ENCODE measurements around the gene MAP7D1.

MAP7D1 gene

DNA sequence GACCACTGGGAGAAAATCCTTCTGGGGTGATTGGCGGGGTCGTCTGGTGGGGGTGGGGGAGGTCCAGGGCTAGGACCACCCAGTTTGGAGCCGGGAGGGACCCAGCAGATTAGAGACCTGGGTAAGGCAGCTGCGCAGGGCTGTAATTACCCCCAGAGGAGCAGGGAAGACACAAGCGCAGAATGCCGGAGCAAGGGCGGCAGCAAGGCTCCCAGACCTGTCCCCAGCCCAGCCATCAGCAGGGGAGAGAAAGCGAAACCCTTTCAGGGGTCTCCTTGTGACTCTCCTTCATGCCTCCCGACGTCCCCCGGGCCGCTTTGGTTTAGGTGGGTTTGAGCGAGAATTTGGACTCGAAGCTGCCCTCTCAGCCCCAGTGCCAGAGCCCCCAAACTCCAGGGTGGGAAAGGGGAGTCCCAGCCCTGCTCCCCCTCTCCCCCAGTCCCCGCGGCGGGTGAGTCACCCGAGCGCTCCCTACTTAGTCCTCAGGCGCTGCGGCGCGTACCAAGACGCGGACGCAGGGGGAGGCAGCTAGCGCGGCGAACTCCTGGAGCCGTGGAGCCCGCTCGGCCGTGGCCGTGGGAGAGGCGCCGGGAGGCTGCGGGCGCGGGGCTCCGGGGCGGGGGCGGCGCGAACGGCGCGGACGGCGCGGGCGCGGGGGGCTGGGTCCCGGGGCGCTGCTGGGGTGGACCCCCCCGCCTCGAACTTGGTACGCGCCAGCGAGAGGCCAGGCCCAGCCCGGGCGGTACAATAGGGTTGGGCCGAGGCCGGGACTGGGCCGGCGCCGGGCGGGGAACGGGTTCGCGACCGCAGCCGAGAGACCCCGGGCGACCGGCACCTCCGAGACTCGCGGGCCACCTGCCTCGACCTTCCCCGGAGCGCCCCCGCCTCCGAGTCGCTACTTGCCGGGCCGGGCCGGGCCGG, at the start of gene MAP7D1:
Gene MAP7D1, plus strand, starts transcription at position 753 of the 921 bp plus-strand sequence. CDS start 258 bp downstream, outside the sequence.
- DNase-seq: peak; percentile 72

DNA sequence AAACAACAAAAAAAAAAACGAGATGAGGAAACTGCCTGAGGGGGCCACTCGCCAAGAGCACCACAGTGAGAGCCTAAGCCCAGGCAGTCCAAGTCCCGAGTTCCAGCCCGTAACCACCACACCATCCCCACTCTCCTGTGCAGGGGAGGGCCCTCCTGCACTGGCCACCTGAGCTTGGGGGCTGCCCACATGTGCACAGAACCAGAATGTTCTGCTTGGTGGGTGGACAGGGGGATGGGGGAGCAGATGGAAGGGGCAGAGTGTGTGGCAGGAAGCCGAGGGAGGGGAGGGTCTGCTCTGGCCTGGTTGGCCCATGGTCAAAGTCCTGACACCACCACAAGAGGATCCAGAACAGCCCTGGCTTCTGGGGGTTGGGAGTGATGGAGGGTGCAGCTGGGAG, 49.7 kb upstream of the MAP7D1 start:
- DNase-seq: no peak

DNA sequence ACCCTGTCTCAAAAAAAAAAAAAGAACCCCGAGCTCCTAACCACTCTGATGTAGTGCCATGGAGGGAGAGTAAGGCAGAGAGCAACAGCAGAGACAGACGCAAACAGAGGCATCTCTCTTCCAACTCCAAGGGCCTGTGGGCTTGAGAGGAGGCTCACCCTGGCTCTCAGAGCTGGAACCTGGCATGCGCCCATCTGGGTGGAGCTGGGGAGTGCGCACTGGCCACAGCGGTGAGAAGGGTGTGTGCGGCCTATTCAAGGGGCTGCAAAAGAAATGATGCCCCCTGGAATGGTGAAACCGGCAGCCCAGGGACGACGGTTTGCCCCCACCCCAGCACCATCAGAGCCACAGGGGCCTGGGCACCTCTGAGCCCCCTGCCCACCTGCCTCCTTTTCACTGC, 48.6 kb upstream of the MAP7D1 start:
- DNase-seq: no peak

DNA sequence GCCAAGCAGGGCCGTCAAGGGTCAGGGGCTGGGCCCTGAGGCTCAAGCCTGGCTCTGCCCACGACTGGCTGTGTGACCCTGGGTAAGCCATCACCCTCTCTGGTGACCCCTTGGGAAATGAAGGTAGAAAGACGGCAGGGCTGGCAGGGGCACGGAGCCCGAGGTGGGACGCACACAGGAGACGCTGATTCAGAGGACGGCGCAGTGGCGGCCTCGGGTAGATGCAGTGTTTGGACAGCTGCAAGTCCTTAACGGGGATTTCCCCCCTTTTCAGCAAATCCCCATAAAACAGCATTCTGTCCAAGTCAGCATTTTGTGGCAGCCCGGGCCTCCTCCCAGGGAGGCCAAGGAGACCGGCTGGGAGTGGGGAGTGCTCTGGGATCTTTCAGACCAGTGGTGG, 47.6 kb upstream of the MAP7D1 start:
- DNase-seq: no peak

DNA sequence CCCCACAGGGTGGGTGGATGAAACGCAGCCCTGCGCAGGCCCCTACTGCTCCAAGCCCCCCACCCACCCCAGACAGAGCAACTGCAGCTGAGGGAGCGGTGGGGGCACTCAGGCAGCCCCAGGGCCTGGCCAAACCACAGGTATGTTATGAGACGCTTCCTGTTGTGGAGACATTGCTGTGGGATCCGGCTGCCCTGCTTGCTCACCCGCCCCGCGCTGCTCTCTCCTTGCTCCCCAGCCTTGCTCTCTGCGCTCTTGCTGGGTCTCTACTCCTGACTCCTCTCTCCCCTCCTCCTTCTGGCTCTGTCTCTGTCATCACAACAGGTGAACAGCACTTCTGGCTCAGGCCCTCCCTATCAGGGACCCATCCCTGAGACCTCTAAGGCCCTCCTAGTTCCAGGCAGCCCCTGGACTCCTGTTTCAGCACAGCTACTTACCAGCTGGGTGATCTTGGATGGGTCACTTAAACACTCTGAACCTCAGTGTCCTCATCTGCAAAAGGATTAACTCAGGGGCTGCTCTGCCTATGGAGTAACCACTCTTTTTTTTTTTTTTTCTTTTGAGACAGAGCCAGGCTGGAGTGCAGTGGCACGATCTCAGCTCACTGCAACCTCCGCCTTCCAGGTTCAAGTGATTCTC, 46.8 kb upstream of the MAP7D1 start:
- DNase-seq: no peak

DNA sequence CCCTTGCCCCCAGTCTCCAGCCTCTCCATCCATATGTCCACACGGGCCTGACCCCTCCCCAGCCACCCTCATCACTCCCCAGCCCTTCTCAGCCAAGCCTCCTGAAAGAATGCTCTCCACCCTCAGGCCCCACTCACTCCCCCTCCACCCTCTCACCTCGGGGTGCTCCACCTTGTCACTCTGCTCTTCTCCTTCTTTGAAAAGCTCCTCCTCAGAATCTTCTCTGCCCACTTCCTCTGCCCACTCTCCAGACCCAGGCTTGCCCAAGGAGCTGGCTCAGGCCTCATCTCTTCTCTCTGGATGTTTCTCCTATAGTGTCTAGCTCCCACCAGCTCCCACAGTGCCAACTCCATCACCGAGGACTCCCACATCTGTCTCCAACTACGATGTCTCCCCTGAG, 44.8 kb upstream of the MAP7D1 start:
- no peak for DNase-seq

DNA sequence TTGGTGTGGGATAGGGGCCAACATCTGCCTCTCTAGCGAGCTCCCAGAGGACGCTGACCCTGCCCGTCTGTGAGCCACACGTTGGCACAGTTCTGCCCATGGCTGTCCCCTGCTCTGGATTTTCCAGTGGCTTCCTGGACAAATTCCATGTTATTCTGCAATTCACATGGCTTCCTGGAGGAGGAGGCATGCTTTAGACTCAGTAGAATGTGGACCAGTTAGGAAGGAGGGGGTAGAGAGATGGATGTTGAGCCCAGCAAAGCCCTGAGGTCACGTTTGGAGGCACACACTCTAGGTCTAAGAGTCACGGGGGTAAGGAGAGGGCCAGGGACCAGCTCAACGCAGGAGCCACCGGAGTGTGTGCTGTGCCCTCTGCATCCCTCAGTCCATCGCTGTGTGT, 43.1 kb upstream of the MAP7D1 start:
- DNase-seq: no peak

DNA sequence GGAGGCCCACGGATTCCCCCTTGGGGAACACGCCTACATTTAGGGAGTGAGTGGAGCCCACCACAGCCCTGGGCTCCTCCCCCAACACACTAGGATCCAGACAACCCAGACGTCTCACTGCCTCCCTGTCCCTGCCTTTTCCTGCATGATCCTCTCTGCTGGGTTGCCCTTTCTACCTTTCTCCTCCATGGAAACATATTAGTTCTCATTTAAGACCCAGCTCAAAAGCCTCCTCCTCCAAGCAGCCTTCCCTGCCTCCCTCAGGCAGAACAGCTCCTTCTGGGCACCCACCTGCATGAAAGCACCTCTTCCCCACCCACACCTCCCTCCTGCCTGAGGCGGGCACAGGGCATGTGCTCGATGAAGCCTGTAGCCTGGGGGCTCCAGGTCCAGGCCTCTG, 41.6 kb upstream of the MAP7D1 start:
- no peak for DNase-seq

DNA sequence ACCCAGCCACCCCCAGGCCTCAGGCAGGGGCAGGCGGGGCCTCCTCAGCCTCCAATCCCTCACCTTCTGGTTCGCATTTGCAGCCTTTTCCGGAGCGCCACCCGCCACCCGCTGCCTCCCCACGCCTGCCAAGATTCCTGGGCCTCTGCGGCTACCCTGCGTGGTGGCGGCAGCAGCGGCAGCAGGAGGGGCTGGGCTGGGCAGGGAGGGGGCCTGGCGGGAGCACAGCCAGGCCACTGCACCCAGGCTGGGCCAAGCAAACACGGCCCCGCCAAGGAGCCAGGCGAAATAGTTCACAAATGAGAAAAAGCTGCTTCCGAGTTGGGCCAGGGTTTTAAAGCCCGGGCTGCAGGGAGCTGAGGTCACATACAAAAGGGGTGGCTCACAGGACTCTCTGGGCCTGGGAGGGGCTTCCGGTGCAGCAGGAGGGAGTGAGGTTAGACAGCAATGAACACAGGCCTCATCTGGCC, 40.7 kb upstream of the MAP7D1 start:
- no peak for DNase-seq

DNA sequence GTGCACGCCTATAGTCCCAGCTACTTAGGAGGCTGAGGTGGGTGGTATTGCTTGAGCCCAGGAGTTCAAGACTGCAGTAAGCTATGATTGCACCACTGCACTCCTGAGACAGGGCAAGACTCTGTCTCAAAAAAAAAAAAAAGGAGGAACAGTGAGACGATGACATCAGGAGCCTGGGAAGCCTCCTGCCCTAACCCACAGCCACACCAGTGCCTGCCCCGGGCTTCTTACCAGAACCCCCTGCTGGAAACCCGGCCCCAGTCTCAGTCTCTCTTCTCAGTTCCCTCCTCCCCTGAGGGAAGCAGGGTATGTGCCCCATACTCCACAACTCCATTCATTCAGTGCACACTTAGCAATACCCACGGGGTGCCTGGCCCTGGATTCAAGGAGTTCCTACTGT, 40.0 kb upstream of the MAP7D1 start:
- DNase-seq: no peak

DNA sequence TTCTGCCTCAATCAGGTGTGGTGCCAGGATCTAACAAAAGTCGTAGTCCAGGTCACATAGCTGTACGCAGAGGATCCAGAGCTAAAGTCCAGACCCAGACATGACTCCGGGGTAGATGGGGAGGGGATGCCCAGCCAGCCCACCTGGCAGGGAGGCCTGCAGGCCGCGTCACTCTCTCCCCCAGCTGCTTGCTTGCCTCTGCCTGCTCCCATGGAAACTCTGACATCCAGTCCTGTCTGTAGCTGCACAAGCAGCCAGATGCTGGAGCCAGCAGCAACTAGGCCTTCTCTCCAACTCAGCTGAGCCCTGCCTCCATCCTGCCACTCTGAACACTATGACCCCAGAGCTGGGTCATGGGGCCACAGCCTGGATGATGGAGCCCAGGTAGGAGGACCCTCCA, 39.1 kb upstream of the MAP7D1 start:
- DNase-seq: no peak

DNA sequence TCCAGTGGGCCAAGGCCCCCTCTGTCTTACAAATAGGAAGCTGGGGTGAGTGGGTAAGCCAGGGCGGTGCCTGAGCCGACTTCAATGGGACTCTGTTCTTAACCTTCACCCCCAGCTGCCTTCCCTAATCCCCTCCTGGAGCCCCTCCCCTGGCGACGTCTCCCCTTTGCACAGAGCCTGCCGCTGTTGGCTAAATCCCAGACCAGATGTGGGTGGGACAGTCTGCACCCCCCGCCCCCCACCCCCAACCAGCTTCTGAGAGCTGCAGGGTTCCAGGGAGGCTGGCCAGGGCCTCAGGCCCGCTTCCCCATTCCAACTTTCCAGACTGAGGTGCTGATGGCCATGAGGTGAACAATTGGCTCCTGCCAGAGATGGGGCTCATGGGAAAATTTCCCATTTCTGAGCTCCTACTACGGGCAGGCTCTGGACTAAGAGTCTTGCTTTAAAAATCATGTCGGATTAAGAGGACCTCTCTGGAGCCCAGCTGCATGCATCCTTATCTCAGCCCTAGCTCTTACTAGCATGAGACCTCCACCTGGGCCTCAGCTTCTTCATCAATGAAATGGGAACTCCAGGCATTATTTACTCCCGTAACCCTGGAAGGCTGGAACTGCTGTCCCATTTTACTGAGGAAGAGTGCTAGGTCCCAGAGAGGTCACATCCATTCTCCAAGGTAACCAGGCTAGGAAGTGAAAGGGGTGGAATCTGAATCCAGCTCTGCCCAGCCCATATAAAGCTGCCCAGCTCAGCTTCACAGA, 37.3 kb upstream of the MAP7D1 start:
- DNase-seq: no peak

DNA sequence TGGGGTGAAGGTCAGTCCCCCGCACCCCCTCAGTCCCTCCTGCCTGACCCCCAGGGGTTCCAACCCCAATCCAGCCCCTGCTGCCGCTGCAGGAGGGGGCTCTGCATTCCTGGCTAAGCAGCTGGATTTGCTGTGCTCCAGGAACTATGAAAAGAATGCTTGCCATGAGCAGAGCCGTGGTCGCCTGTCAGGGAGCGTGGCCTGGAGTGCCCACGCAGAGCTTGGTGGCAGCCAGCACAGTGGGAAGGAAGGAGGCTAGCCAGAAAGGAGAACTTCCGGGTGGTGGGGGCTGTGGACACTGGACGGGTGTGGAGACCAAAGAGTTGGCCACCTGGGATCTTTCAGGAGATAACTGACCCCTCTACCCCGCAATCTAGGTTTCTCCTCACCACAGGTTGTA, 36.5 kb upstream of the MAP7D1 start:
- DNase-seq: no peak

DNA sequence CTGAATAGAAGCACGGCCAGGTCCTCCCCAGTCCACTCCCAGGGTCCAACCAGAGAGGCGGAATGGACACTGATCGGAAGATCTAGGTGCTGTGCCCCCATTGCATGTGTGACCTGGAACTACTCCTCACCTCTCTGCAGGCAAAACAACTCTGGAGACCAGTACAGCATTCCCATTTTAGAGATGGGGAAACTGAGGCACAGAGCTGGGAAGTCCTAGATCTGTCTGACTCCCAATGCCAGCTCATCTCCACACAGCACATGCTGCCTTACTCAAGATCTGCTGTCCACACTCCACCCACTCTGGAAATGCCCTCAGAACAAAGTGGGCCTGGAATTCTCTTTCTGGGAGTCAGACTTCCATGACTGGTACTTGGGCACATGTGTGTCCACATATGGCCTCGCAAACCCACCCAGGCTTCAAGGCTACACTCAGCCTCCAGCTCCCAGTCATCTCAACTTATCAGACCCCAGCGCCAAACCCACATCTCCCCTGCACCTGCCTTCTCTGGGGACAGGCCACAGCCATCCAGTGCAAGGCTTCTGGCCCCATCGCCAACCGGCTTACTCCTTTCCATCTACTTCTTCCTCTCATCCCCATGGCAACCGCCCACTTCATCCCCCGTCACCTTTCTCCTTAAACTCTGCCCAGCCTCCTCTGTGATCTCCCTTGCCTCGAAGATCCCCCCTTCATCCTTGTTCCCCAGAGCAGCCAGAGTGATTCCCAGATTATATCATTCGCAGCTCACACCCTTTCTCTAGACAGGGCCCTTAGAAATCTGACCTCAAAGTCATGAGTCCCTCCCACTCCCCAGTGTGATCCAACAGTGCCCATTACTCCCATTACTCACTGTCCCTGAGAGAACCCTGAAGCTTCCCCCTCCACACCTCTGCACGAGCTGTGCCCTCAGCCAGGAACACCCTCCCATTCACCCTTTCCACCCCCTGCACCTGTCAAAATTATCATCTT, 33.6 kb upstream of the MAP7D1 start:
- no peak for DNase-seq

DNA sequence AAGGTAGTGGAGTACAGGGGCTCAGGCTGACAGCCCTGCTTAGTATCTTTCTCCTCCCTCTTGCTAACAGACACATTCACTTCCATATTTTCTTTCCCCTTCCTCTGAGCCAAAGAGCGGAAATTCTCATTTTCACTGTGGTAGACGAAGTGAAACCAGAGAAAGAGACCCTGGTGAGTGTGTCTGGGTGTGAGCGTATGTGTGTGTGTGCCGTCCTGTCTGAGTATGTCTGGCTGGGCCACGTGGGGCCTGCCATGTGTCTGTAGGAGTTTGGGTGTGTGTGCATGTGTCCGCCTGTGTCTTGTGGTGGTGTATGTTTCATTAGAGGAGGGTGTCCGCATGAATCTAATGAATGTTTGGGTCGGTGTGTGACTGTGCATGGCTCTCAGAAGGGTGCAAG, 32.6 kb upstream of the MAP7D1 start:
- DNase-seq: no peak

DNA sequence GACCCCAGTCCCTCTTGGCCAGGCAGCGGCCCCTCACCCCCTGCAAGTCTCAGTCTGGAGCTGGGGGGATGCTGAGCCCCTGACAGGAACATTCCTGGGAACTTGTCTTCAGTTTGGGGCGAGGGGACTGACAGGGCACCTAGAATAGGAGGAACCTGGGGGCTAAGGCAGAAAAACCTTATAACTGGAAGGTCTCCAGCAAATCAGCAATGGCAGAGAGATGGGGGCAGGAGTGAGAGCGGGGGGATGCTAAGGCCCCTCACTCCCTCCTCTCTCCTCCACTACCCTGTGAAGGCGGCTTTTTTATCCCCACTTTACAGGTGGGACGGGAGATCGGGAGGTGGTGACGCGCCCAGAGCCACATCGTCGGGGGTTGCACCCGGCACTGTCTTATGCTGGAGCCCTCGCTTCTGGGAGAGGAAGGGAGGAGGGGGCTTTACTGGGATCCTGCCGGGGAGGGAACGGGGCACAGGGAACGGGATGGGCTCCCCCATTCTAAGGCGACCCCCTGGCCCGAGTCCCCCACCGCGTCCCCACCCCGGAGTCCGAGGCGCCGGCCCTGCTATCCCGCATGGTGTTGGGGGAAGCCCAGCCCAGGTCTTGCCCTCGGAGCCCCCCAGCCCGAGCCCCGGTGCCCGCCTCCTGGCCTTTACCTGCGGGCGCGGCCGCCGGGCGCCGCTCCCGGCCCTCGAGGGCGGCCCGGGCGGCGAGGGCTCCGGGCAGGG, 31.4 kb upstream of the MAP7D1 start:
- DNase-seq: no peak

DNA sequence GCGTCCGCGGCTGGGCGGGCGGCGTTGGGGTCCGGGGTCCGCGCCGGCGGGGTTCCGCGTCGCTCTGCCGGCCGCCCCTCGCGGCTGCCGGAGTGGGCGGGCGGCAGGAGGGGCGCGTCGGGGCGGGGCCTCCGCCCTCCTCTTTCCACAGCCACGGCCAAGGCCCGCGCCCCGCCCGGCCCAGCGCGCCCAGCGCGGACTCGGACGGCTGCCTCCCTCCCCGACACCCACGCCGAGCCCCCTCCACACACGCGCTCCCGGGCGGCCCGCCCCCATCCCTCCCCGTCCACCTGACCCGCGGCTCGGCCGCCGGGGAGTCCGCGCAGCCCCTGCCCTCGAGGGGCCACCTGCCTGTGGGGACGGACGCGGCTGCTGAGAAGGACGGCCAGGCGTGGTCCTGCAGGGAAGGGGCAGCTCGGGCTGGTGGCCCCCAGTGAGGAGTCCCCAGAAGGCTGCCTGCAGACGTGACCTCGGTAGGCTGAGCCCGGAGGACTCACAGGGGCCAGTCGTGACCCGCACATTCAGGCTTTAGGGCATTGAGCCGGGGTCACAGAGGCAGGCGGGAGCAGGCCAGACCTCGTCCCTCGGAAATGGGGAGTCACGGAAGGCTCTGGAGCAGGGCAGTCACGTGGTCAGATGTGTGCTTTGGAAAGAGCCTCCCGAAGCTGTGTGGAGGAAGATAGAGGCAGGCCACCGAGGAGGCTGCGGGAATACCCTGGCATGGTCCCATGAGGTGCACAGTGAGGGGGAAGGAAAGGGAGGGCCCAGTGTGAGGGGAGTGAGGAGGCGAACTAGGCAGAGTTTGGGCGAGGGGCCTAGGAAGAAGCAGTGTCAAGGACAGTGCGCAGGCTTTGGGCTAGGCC, 30.6 kb upstream of the MAP7D1 start, which contains the start of gene COL8A2:
Gene COL8A2, minus strand, starts transcription at position 94 of the 863 bp plus-strand sequence. CDS start 24,980 bp downstream, outside the sequence.
- no peak for DNase-seq

DNA sequence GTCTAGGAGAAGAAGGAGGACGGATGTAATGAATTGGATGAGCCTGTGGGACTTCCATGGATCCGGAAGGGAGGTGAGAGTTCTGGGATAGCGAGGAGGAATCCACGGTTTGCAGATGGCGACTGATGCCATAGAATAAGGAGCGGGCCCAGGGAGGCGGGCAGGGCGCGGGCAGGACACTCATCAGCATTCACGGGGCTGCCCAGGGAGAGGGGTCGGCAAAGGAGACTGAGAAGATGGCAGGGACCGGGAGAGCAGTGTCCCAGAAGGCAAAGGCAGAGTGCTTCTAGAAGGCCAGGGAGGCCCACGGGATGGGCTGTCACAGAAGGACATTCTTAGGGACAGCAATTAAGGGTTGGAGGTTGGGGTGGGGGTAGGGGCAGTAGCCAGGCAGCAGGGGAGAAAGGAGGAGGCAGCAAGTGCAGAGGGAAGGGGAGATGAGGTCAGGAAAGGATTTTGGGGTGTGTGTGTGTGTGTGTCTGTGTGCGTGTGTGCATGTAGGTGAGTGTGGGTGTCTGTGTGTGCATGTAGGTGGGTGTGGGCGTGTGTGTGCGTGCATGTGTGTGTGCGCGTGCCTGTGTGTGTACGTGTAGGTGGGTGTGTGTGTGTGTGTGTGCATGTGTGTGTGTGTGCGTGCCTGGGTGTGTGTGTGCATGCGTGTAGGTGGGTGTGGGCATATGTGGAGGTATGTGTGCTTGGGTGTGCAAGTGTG, 29.8 kb upstream of the MAP7D1 start:
- no peak for DNase-seq

DNA sequence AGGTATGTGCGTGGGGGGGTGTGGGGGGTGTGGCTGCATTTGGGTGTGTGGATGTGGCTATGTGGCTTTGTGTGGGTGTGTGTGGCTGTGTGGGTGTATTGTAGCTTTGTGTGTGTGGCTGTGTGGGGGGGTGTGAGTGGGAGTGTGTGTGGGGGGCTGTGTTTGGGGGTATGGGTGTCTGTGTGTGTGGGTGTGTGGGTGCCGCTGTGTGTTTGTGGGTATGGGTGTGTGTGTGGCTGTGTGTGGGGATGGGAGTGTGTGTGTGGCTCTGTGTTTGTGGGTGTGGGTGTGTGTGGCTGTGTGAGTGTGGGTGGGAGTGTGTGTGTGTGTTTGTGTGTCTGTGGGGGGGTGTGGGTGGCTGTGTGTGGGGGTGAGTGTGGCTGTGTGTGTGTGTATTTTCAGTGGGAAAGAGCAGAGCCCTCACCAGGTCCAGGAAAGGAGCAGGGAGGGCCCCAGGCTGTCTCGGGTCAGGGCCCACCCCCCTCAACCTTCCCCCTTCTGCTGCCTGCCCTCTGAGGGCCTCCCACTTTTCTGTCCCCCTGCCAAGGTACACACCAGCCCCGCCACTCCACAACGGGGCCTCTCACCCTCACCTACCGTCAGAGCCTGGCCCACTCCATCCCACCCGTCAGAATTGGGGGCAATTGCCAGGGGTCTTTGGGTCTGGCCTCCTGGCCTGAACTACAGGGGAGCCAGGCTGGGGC, 29.0 kb upstream of the MAP7D1 start:
- DNase-seq: no peak
